K562 (cell line): ENCODE results near the gene SLC35B1. TPM values are rescaled to one million over a fixed set of nuclear protein-coding genes. Genes with fewer than 3 reads are reported as not detected.

Experiments used
- ARNT ChIP-seq, 2 experiments: fragments of 450-650 bp; IDR thresholded peaks; 2 replicates each; pipeline ENCODE4 v1.6.1; 2016; ENCODE audit warnings: mild to moderate bottlenecking in 1 of 2
- ATF7 ChIP-seq: fragments of 450-650 bp; IDR thresholded peaks from 2 replicates; pipeline ENCODE4 v1.7.1; 2014; ENCODE audit warnings: mild to moderate bottlenecking, moderate library complexity
- DACH1 ChIP-seq: fragments of 450-650 bp; IDR thresholded peaks from 2 replicates; pipeline ENCODE4 v1.6.1; 2018; ENCODE audit not compliant: partially characterized antibody
- ELF2 ChIP-seq: fragments of 250-450 bp; sonication (Bioruptor Pico); IDR thresholded peaks from 2 replicates; pipeline ENCODE4 v1.5.0; 2021; ENCODE audit warnings: mild to moderate bottlenecking
- ESRRA ChIP-seq: fragments of 450-650 bp; IDR thresholded peaks from 2 replicates; pipeline ENCODE4 v1.6.1; 2014; ENCODE audit warnings: low read depth, mild to moderate bottlenecking, moderate library complexity, borderline replicate concordance
- FOXP1 ChIP-seq: sonication (generic); formaldehyde crosslinking; IDR thresholded peaks from 2 replicates; pipeline ENCODE4 v1.8.0; 2022; ENCODE audit warnings: mild to moderate bottlenecking, missing genetic modification reagents
- MEIS2 ChIP-seq: fragments of 450-650 bp; IDR thresholded peaks from 2 replicates; pipeline ENCODE4 v1.6.1; 2014; ENCODE audit warnings: mild to moderate bottlenecking; ENCODE audit not compliant: partially characterized antibody
- MTF1 ChIP-seq: fragments of 250-450 bp; sonication (Bioruptor Pico); IDR thresholded peaks from 2 replicates; pipeline ENCODE4 v1.9.0; 2021; ENCODE audit warnings: moderate library complexity, mild to moderate bottlenecking, inconsistent platforms, borderline replicate concordance
- POLR2AphosphoS5 ChIP-seq: IDR thresholded peaks from 2 replicates; pipeline ENCODE4 v1.6.1; 2011; ENCODE audit warnings: mild to moderate bottlenecking, low read depth, low read length, moderate library complexity; ENCODE audit not compliant: control insufficient read depth, insufficient read depth
- PREB ChIP-seq: sonication (generic); formaldehyde crosslinking; IDR thresholded peaks from 2 replicates; pipeline ENCODE4 v1.8.1; 2023; ENCODE audit warnings: mild to moderate bottlenecking, missing genetic modification reagents
- SIN3B ChIP-seq: fragments of 450-650 bp; IDR thresholded peaks from 2 replicates; pipeline ENCODE4 v1.6.1; 2017; ENCODE audit warnings: low read depth, mild to moderate bottlenecking, moderate library complexity
- SMARCA5 ChIP-seq: fragments of 450-650 bp; IDR thresholded peaks from 2 replicates; pipeline ENCODE4 v1.6.1; 2016
- SMARCB1 ChIP-seq: IDR thresholded peaks from 2 replicates; pipeline ENCODE4 v1.6.1; 2011; ENCODE audit warnings: improper control_type of control experiment, low read depth; ENCODE audit not compliant: insufficient read length
- SMARCE1 ChIP-seq: fragments of 450-650 bp; IDR thresholded peaks from 2 replicates; pipeline ENCODE4 v1.7.1; 2016; ENCODE audit warnings: mild to moderate bottlenecking
- TAF7 ChIP-seq: fragments of 450-650 bp; IDR thresholded peaks from 2 replicates; pipeline ENCODE4 v1.6.1; 2016; ENCODE audit warnings: missing genetic modification characterization, missing compliant biosample characterization
- ZFP91 ChIP-seq: sonication (generic); formaldehyde crosslinking; IDR thresholded peaks from 2 replicates; pipeline ENCODE4 v1.8.0; 2022; ENCODE audit warnings: mild to moderate bottlenecking, missing genetic modification reagents
- ZNF280B ChIP-seq: fragments of 250-450 bp; sonication (Bioruptor Pico); IDR thresholded peaks from 2 replicates; pipeline ENCODE4 v1.5.1; 2021; ENCODE audit warnings: mild to moderate bottlenecking
- ZNF384 ChIP-seq: IDR thresholded peaks from 2 replicates; pipeline ENCODE4 v1.6.1; 2012; ENCODE audit warnings: low read depth, low read length, improper control_type of control experiment
- ZNF75A ChIP-seq: fragments of 450-650 bp; formaldehyde crosslinking; IDR thresholded peaks from 2 replicates; pipeline ENCODE4 v1.4.0; 2020; ENCODE audit warnings: mild to moderate bottlenecking
- ZNF766 ChIP-seq: fragments of 200-800 bp; sonication (Bioruptor generic); conservative IDR thresholded peaks from 2 replicates; pipeline ENCODE4 v1.6.1; 2016; ENCODE audit warnings: missing genetic modification characterization, missing compliant biosample characterization
- polyA plus RNA-seq, 8 experiments: library from polyadenylated mRNA; depleted of rRNA in 4 of 8; stranded (reverse) in 5 of 8; unstranded in 3 of 8; fragments of >200 nt; fragmentation: Nextera tagmentation in 2 of 8; fragmentation: Illumina TruSeq in 1 of 8; extraction: Ambion mirVana in 2 of 8; extraction: Trizol in 1 of 8; gene quantifications; 2 replicates each; pipeline versions ENCODE4 v1.2.1 to v1.2.3, GENCODE V29; 2011 to 2014; ENCODE audit warnings: inconsistent platforms in 1 of 8, missing spikeins in 1 of 8
- total RNA-seq, 7 experiments: library from RNA; depleted of rRNA in 6 of 7; stranded (reverse); fragments of >200 nt in 6 of 7; fragmentation: Illumina TruSeq in 2 of 7; extraction: Trizol in 2 of 7; gene quantifications; 2 replicates each; pipeline versions ENCODE4 v1.2.1 to v1.2.3, GENCODE V29; 2011 to 2021; ENCODE audit warnings: low replicate concordance in 1 of 7
- TF ChIP-seq, protein P1 (sequence below): fragments of 200-800 bp; sonication (Bioruptor generic); IDR thresholded peaks from 2 replicates; pipeline ENCODE4 v1.6.1; 2017; ENCODE audit warnings: missing genetic modification characterization, missing compliant biosample characterization

SLC35B1 gene
- total and polyA plus RNA-seq, 9 of the 15 experiments (the other 6 are each of a cell fraction or from before 2014, with no cell fraction given), result 51.4 to 87.9 (median 66.3) TPM

- TF ChIP-seq POLR2AphosphoS5 (peak; percentile 49; the same call in 1 of the 2 replicates), MEIS2 (peak; percentile 72), ARNT (IDR thresholded peaks at IDR 0.05) (peak in 1 of 2 experiments; percentile 88; a peak in 1 of 4 replicates), ZNF384 (no peak), MTF1 (CRISPR knock-in tag) (no peak), SMARCB1 (no peak), SIN3B (no peak), ZFP91 (CRISPR knock-in tag) (no peak), PREB (CRISPR knock-in tag) (no peak), ZNF280B (CRISPR knock-in tag) (no peak), FOXP1 (CRISPR knock-in tag) (peak; percentile 88), ELF2 (CRISPR knock-in tag) (no peak), SMARCE1 (no peak; the same call in none of the 2 replicates), SMARCA5 (no peak), TAF7 (no peak), ZNF75A (CRISPR knock-in tag) (no peak), ATF7 (peak; percentile 90), DACH1 (peak; percentile 81), ESRRA (peak; percentile 36; the same call in 1 of the 2 replicates), ZNF766 (CRISPR knock-in tag) (0 out of 2 replicates have a peak, but pooled peaks have one; percentile 49)
- TF ChIP-seq, protein P1, sequence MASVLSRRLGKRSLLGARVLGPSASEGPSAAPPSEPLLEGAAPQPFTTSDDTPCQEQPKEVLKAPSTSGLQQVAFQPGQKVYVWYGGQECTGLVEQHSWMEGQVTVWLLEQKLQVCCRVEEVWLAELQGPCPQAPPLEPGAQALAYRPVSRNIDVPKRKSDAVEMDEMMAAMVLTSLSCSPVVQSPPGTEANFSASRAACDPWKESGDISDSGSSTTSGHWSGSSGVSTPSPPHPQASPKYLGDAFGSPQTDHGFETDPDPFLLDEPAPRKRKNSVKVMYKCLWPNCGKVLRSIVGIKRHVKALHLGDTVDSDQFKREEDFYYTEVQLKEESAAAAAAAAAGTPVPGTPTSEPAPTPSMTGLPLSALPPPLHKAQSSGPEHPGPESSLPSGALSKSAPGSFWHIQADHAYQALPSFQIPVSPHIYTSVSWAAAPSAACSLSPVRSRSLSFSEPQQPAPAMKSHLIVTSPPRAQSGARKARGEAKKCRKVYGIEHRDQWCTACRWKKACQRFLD (CRISPR knock-in tag), result no peak; the same call in 1 of the 2 replicates
These were observed 29.6 kb downstream of the SLC35B1 start, which contains the start of gene SPOP (continued) for GRCh38 chr17:49677933-49678847.
